K562 (cell line): ENCODE measurements around the gene RHOF. TPM values are rescaled to one million over a fixed set of nuclear protein-coding genes. Genes with fewer than 3 reads are reported as not detected.
A peak's percentile ranks its signal among the peaks of the same experiment; 100 is the strongest.

Source experiments
- ARID3A ChIP-seq: IDR thresholded peaks from 2 replicates; pipeline ENCODE4 v1.6.1; 2012; ENCODE audit warnings: low read depth, low read length, improper control_type of control experiment, borderline replicate concordance
- EZH2 ChIP-seq: IDR thresholded peaks from 2 replicates; pipeline ENCODE4 v1.6.1; 2012; ENCODE audit warnings: low read depth, mild to moderate bottlenecking, inconsistent platforms, low read length, borderline replicate concordance
- FOXA3 ChIP-seq, 2 experiments: fragments of 450-650 bp in 1 of 2; sonication (generic) in 1 of 2; formaldehyde crosslinking; IDR thresholded peaks in 1 of 2; conservative IDR thresholded peaks in 1 of 2; 2 replicates each; pipeline versions ENCODE4 v1.4.0 to v1.8.0; 2020 to 2022; ENCODE audit warnings: mild to moderate bottlenecking in 2 of 2, missing genetic modification reagents in 1 of 2
- MTA2 ChIP-seq: fragments of 450-650 bp; IDR thresholded peaks from 2 replicates; pipeline ENCODE4 v1.6.1; 2016; ENCODE audit warnings: low read depth
- NCOR1 ChIP-seq: fragments of 450-650 bp; IDR thresholded peaks from 2 replicates; pipeline ENCODE4 v1.6.1; 2016; ENCODE audit warnings: mild to moderate bottlenecking, moderate library complexity
- SMARCA4 ChIP-seq: fragments of 450-650 bp; IDR thresholded peaks from 2 replicates; pipeline ENCODE4 v1.6.1; 2016
- SOX6 ChIP-seq: fragments of 450-650 bp; IDR thresholded peaks from 2 replicates; pipeline ENCODE4 v1.6.1; 2014; ENCODE audit warnings: mild to moderate bottlenecking
- YY1 ChIP-seq, 3 experiments: IDR thresholded peaks; 2 replicates each; pipeline ENCODE4 v1.6.1; 2011; ENCODE audit warnings: low read length in 2 of 3, mild to moderate bottlenecking in 2 of 3, moderate library complexity in 2 of 3, borderline replicate concordance in 1 of 3, control low read depth in 1 of 3, low read depth in 1 of 3; ENCODE audit not compliant: insufficient read depth in 3 of 3, insufficient replicate concordance in 2 of 3, control insufficient read depth in 1 of 3, insufficient read length in 1 of 3; ENCODE audit errors: extremely low read depth in 1 of 3
- ZBTB40 ChIP-seq, 2 experiments: fragments of 450-650 bp in 1 of 2; sonication (generic) in 1 of 2; formaldehyde crosslinking in 1 of 2; IDR thresholded peaks; 2 replicates each; pipeline versions ENCODE4 v1.7.1 to v1.9.0; 2016 to 2022; ENCODE audit warnings: inconsistent platforms in 1 of 2, mild to moderate bottlenecking in 1 of 2, missing genetic modification reagents in 1 of 2
- ZNF165 ChIP-seq: fragments of 250-450 bp; sonication (Bioruptor Pico); IDR thresholded peaks from 2 replicates; pipeline ENCODE4 v1.4.0; 2020; ENCODE audit warnings: borderline replicate concordance
- ZNF589 ChIP-seq: fragments of 200-800 bp; sonication (Bioruptor generic); IDR thresholded peaks from 2 replicates; pipeline ENCODE4 v1.6.1; 2016; ENCODE audit warnings: low read depth, missing genetic modification characterization, missing compliant biosample characterization
- ZNF655 ChIP-seq: fragments of 250-450 bp; sonication (Bioruptor Pico); IDR thresholded peaks from 2 replicates; pipeline ENCODE4 v1.5.0; 2021
- ZNF695 ChIP-seq: fragments of 450-650 bp; formaldehyde crosslinking; IDR thresholded peaks from 2 replicates; pipeline ENCODE4 v1.4.0; 2020; ENCODE audit warnings: mild to moderate bottlenecking, moderate library complexity
- ZNF76 ChIP-seq: fragments of 250-450 bp; sonication (Bioruptor Pico); IDR thresholded peaks from 2 replicates; pipeline ENCODE4 v1.4.0; 2020; ENCODE audit warnings: mild to moderate bottlenecking, moderate library complexity, borderline replicate concordance
- polyA plus RNA-seq, 8 experiments: library from polyadenylated mRNA; depleted of rRNA in 4 of 8; stranded (reverse) in 5 of 8; unstranded in 3 of 8; fragments of >200 nt; fragmentation: Nextera tagmentation in 2 of 8; fragmentation: Illumina TruSeq in 1 of 8; extraction: Ambion mirVana in 2 of 8; extraction: Trizol in 1 of 8; gene quantifications; 2 replicates each; pipeline versions ENCODE4 v1.2.1 to v1.2.3, GENCODE V29; 2011 to 2014; ENCODE audit warnings: inconsistent platforms in 1 of 8, missing spikeins in 1 of 8
- total RNA-seq, 7 experiments: library from RNA; depleted of rRNA in 6 of 7; stranded (reverse); fragments of >200 nt in 6 of 7; fragmentation: Illumina TruSeq in 2 of 7; extraction: Trizol in 2 of 7; gene quantifications; 2 replicates each; pipeline versions ENCODE4 v1.2.1 to v1.2.3, GENCODE V29; 2011 to 2021; ENCODE audit warnings: low replicate concordance in 1 of 7

Gene RHOF
- total and polyA plus RNA-seq, 9 of the 15 experiments (the other 6 are each of a cell fraction or from before 2014, with no cell fraction given) = 0.13 to 10.1 (median 4.0) TPM

- TF ChIP-seq ZBTB40 (IDR thresholded peaks at IDR 0.05) (peak; percentile 41), ZBTB40 (CRISPR knock-in tag; IDR thresholded peaks at IDR 0.05) (no peak), ARID3A (no peak), NCOR1 (peak; percentile 57), MTA2 (no peak), SMARCA4 (no peak), ZNF589 (CRISPR knock-in tag) (no peak), ZNF655 (no peak), SOX6 (peak; percentile 40; the same call in 1 of the 2 replicates), FOXA3 (CRISPR knock-in tag; conservative IDR thresholded peaks at IDR 0.05 in 1 of 2, IDR thresholded peaks at IDR 0.05 in 1 of 2) (no peak), ZNF695 (CRISPR knock-in tag) (no peak), YY1 (IDR thresholded peaks at IDR 0.05; ENCODE audit: borderline replicate concordance in 1 of 3, control insufficient read depth in 1 of 3, extremely low read depth in 1 of 3, insufficient read depth in 3 of 3, insufficient read length in 1 of 3, insufficient replicate concordance in 2 of 3, low read depth in 1 of 3, low read length in 2 of 3) (peak in 2 of 3 experiments; percentile 63 to 84), ZNF76 (CRISPR knock-in tag) (no peak; the same call in 1 of the 2 replicates), ZNF165 (no peak), EZH2 (no peak)
Observed at GRCh38 chr12:121793838-121794533, 498 bp upstream of the RHOF start (continued).
